Nephron progenitor cell (in vitro differentiated cells): ENCODE data around the gene RAB3IP.

Experiments used
- DNase-seq: peaks from one replicate; pipeline ENCODE4 v3.0.0; 2021
- H3K27ac Mint-ChIP-seq: 2 replicates; pipeline ENCODE4 v1.8.0; 2021; ENCODE audit warnings: mild to moderate bottlenecking, moderate library complexity, mixed read lengths
- H3K27me3 Mint-ChIP-seq: 2 replicates; pipeline ENCODE4 v1.8.0; 2021; ENCODE audit warnings: mild to moderate bottlenecking, low read depth, mixed read lengths; ENCODE audit not compliant: poor library complexity
- H3K36me3 Mint-ChIP-seq: 2 replicates; pipeline ENCODE4 v1.8.0; 2021; ENCODE audit warnings: low read depth, mixed read lengths
- H3K4me1 Mint-ChIP-seq: 2 replicates; pipeline ENCODE4 v1.8.0; 2021; ENCODE audit warnings: mixed read lengths
- H3K4me3 Mint-ChIP-seq: 2 replicates; pipeline ENCODE4 v1.8.0; 2021; ENCODE audit warnings: mild to moderate bottlenecking, moderate library complexity, mixed read lengths
- H3K9me3 Mint-ChIP-seq: 2 replicates; pipeline ENCODE4 v1.8.0; 2021; ENCODE audit warnings: mild to moderate bottlenecking, moderate library complexity, mixed read lengths
- CTCF ChIP-seq: fragments of 200-600 bp; sonication (generic); IDR thresholded peaks from 2 replicates; pipeline ENCODE4 v1.5.0; 2021; ENCODE audit warnings: antibody characterized with exemption

RAB3IP gene

GRCh38 chr12:69719336-69720316 lies 19.0 kb upstream of the RAB3IP start:
- Mint-ChIP-seq H3K4me3 (no peak overlapping the region), H3K27me3 (peaks cover 9% of the 10 kb centered on the region), H3K36me3 (no peaks in the 10 kb centered on the region), H3K4me1 (no peaks in the 10 kb centered on the region), H3K27ac (no peak overlapping the region), H3K9me3 (peaks cover 4% of the 10 kb centered on the region)
- no peak for DNase-seq
- TF ChIP-seq CTCF, result no peak

GRCh38 chr12:69720750-69721149 lies 17.9 kb upstream of the RAB3IP start:
- H3K4me1 Mint-ChIP-seq, result no peaks in the 10 kb centered on the region
- H3K4me3 Mint-ChIP-seq, result no peak overlapping the region
- H3K36me3 Mint-ChIP-seq, result no peaks in the 10 kb centered on the region
- H3K9me3 Mint-ChIP-seq, result peaks cover 4% of the 10 kb centered on the region
- DNase-seq, result no peak
- H3K27me3 Mint-ChIP-seq, result peaks cover 9% of the 10 kb centered on the region
- H3K27ac Mint-ChIP-seq, result no peak overlapping the region
- no peak for TF ChIP-seq CTCF

GRCh38 chr12:69726922-69727321 lies 11.7 kb upstream of the RAB3IP start:
- no peak for TF ChIP-seq CTCF
- Mint-ChIP-seq H3K27me3 (peaks cover 4% of the 10 kb centered on the region), H3K36me3 (no peaks in the 10 kb centered on the region), H3K9me3 (peaks cover 4% of the 10 kb centered on the region), H3K27ac (no peak overlapping the region), H3K4me3 (no peak overlapping the region), H3K4me1 (no peaks in the 10 kb centered on the region)
- no peak for DNase-seq

- no peak for DNase-seq
- H3K4me1 Mint-ChIP-seq, result no peaks in the 10 kb centered on the region
- H3K9me3 Mint-ChIP-seq, result no peaks in the 10 kb centered on the region
- no peak for TF ChIP-seq CTCF
- H3K27me3 Mint-ChIP-seq, result peaks cover 32% of the 10 kb centered on the region
- H3K36me3 Mint-ChIP-seq, result no peaks in the 10 kb centered on the region
- H3K27ac Mint-ChIP-seq, result no peak overlapping the region
- H3K4me3 Mint-ChIP-seq, result no peak overlapping the region
Measured at GRCh38 chr12:69732088-69732487, 6.6 kb upstream of the RAB3IP start.

GRCh38 chr12:69733638-69734037 lies 5.0 kb upstream of the RAB3IP start:
- DNase-seq, result no peak
- Mint-ChIP-seq H3K27ac (no peak overlapping the region), H3K4me3 (no peak overlapping the region), H3K36me3 (no peaks in the 10 kb centered on the region), H3K9me3 (no peaks in the 10 kb centered on the region), H3K4me1 (peaks cover 3% of the 10 kb centered on the region), H3K27me3 (peaks cover 46% of the 10 kb centered on the region)
- TF ChIP-seq CTCF, result no peak
